HG03571 (cell line): ENCODE data around the gene CFAP20.
A peak's percentile ranks its signal among the peaks of the same experiment; 100 is the strongest.

Experiments used
- ATAC-seq: cut with Tn5 transposase; IDR thresholded peaks from one replicate; pipeline ENCODE4 v1.9.1; 2021; ENCODE audit not compliant: unreplicated experiment

The CFAP20 gene

DNA sequence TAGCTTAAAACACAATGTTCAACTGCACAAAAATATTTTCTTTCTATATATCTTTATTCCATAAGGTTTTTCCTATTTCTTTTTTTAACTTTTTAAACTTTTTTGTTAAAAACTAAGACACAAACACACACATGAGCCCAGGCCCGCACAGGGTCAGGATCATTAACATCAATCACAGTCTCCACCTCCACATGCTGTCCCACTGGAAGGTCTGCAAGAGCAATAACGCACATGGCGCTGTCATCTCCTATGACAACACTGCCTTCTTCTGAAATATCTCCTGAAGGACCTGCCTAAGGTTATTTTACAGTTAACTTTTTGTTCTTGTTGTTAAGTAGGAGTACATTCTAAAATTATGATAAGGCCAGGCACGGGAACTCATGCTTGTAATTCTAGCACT lies 4.1 kb downstream of the CFAP20 start:
- no peak for ATAC-seq

DNA sequence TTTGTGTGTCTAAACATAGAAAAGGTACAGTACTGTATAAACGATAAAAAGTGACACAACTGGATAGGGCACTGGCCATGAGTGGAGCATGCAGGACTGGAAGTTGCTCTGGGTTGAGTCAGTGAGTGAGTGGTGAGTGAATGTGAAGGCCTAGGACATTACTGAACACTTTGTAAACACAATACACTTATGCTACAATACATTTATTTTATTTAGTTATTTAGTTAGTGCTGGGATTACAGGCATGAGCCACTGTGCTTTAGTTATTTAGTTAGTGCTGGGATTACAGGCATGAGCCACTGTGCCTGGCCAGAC lies 4.6 kb downstream of the CFAP20 start:
- no peak for ATAC-seq

DNA sequence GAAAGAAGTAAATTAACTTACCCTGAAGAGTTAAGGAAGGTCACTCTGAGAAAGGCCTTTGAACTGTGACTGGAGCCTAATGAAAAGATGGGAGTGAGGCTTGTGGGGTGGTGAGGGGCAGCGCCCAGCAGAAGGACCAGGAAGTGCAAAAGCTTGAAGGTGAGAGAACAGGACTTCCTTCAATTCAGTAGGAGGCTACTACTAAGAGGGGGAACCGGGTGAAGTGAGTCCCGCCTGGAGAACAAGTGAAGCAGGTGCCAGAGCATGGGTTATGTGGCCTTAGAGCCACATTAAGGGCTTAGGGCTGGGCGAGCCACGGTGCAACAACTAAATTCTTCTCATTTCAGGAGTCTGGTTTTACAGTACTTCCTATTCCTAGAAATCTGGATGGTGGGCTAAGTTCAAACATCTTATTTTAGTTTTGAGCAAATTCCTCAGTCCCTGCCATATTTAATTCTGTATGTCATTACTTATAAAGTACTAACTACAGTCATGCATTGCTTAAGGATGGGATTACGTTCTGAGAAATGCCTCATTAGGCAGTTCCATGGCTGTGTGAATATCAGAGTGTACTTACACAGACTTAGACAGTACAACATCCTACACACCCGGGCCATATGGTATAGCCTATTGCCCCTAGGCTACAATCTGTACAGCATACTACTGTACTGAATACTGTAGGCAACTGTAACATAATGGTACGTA lies 5.1 kb downstream of the CFAP20 start:
- ATAC-seq, result no peak

DNA sequence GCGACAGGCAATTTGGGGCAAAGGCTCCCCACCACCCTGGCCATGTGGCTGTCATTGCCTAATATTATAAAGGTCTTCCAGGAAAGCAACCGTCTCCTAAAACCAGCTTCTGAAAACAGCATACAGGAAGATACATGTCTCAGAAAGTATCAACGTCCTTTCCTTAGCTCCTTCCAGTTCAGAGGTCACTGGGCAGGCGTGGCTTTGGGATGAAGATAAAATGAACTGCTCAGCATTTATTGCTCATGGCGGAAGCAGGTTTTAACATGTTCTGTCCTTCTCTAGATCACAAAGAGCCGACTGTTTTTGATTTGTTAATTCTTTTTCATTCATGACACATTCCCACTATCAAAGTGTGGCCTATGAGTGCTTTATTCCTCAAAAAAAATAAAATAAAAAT lies 8.0 kb downstream of the CFAP20 start:
- ATAC-seq, result no peak

DNA sequence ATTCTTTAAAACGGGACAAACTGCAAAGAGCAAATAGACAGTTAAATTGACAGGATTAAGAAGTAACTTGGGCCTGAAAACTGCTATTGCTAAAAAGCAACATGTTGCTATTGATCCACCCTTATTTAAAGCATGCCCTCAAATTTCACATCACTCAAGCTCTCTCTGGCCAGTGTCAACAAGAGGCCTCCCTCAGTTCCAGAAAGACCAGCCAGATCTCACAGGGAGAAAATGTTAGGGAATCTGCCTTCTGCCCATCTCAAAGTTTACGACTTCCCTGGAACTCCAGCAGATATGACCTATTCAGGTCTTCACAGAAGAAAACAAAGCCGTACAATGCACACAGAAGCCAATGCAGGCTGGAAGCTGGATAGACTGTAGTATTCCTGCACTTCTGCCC lies 8.9 kb downstream of the CFAP20 start:
- no peak for ATAC-seq

DNA sequence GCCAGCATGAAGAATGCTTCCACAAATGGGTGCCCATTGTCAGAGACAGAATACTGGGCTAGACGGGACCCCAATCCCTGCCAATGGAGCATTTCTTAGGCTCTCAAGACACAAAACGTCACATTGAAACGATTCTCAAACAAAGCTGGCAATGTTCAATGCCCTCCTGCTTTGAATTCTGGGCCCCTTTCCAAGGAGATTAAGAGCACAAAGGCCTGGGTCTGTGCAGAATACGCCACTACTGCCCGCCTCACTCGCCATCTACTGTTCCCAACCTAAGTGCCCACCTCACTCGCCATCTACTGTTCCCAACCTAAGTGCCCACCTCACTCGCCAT lies 9.7 kb downstream of the CFAP20 start:
- ATAC-seq, result no peak

DNA sequence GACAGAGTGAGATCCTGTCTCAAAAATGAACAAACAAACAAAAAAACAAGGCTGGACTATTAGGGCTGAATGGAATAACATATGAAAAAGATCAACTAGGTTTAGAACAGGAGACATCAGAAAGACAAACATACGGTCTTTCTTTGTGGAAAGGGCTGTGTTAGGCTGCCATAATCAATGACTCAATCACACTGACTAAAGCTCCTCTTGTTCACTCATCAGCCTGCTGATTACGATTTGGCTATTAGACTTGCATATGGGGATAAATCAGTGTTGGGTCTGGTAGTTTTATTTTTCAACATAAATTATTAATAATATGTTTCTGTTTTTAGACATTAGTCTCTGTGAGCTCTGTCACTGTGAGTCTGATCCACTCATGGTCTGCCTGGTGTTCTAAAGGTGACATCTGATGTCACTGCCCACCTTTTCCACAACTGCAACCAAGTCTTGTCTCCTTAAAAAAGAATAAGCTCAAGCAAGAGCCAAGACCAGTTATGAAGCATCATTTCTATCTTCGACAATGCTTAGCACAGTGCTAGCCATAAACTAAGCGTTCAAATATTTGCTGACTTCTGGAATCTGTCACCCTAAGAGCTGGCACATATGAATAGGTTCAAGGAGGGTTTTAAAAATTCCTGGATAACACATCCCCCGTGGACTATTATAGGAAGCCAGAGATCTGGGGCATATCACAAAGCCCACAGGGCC lies 10.2 kb downstream of the CFAP20 start:
- ATAC-seq, result no peak

DNA sequence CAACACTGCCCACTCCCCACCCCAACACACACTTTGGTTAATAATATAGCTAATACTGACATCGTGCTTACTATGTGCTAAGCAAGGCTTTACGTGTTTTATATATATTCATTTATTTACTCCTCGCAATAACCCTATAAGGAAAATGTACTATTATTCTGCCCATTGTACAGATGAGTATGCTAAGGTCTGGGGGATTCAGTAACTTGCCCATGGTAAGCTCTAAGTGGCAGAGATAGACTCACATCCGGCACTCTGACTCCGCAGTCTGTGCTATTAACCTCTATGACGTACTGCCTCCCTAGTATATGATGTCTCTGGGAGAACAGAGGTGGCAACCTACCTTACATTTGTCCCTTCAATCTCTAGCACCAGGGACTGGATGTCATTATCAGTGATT lies 12.7 kb downstream of the CFAP20 start:
- no peak for ATAC-seq

DNA sequence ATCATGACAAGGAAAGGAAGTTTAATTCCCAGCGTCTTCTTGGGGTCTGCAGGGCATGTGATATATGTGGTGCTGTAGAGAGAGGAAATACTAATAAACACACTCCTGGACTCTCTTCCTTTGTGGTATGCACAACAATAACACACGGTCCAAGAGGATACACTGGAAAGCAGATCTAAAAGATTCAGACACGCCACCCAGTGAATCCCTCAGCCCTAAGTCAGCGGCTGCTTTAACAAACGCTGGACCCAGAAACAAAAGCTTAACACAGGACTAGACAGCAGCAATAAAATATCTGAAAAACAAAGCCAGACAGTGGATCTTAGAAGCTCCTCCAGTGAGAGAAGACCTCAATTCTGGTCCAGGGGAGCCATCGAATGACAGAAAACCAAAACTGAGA lies 13.1 kb downstream of the CFAP20 start:
- ATAC-seq, result no peak

DNA sequence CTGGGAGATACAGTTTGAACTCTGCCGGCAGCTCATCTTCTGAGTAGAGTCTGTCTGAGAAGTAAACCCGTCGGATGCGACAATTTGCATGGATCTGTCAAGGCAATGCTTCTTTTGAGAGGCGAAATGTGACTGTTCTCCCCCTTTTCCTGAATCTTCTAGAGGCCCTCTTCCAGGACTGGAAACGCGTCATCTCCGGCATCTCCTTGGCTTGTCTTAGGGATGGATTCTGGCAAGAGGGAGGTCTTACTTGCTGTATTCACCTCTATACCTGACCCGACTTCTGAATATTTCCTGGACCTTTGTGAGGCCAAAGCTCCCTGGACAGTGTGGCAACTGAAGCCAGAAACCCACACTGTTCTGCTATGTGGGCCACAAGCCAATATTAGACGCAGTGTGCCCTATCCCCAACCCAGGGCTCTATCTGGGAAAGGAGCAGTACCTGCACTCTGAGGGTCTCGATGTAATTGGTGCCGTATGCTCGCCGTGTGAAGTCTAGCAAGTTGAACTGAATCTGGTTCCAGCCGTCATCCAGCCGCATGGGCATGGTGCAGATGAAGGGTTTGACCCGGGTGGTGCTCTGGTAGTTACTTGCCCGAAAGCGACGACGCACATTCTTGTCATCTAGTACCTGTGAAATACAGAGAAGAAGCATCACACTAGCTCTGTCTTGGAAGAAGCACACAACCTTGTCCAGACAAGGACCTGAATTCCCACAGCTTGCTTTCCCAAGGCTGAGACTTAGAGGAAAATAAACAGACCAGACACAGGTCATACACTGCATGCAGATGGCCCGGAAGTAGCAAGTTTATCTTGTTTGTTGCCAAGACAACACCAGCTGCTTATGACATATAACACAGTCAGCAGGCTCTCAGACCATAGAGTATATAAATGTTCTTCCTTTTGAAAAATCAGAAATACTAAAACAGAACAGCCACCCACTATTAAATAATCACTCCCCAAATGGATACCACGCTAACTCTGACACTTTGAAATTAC lies 14.1 kb downstream of the CFAP20 start:
- no peak for ATAC-seq

DNA sequence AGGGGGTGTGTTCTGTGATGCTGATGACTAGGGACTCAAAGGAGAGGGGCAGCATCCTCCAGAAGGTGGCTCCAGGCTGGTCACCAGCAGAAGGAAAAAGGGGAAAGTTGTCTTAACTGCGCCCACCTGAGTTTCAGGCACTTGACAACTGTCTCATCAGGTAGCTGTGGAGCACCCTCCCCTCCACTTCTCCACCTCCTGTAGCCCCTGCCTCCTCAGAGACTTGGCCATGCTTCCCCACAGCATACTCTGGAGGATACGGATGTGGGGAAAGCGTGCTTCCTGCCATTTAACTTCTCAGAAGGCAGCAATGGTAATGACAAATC lies 17.9 kb downstream of the CFAP20 start:
- no peak for ATAC-seq

DNA sequence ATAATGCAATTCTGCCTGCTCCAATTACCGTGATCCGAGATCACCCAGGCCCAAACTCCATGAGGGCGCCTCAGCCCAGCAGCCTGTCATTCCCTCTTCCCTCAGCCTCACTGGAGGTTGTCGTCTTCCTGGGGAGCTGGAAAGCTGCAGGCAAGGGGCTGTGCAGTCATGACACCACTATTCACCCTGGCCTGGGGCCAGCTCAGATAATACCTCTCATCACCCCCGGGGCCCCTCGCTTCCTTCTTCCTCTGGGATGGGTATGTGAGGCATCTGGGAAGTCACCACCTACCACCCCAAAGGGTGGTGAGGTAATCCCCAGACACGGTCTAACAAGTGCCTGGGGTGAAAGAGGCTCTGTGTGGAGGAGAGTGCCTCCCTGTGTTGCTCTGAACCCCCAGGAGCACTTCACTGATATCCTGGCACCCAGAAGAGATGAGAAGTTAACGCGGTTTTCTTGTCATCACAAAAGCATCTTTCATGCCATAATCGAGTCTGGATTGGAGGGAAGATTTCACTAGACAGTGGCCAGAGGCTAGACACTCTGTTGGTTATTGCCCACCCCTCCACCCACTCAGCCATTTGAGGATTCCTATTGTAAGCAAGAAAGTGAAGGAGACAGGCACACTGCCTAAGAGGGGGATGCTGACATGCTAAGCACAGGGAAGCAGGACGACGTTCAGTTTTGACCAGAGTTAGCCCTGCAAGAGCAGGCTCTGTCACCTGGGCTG lies 18.4 kb downstream of the CFAP20 start:
- no peak for ATAC-seq

DNA sequence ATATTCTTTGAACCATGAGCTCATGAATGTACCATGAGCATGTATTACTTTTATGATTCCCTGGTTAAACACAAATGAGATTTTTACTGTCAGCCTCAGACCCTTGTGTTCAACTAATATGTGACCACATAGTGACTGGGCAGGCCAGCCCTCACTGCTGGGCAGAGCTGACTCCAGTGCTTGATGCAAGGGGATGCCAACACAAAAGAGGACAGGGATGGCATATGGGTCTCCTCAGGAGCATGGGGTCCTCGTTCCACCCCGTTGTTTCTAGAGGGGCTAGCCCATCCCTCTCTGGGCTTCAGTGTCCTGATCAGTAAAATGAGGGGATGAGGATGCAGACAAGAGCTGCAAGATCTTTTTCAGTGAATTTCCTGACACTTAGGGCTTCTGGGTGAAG lies 19.3 kb downstream of the CFAP20 start:
- no peak for ATAC-seq

DNA sequence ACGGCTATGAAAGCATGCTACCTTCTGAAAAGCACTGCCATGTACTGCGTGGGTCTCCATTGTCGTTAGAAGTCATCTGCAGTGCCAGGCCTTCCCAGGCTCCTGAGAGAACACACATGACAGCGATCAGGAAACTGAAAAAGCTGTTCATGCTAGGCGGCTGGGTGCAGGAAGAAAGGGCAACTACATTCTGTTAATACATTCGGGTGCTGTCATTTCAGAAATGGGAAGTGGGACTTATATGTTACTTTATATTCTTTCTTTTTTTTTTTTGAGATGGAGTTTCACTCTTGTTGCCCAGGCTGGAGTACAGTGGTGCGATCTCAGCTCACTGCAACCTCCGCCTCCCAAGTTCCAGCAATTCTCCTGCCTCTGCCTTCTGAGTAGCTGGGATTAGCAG lies 19.9 kb downstream of the CFAP20 start:
- ATAC-seq, result peak; percentile 75

DNA sequence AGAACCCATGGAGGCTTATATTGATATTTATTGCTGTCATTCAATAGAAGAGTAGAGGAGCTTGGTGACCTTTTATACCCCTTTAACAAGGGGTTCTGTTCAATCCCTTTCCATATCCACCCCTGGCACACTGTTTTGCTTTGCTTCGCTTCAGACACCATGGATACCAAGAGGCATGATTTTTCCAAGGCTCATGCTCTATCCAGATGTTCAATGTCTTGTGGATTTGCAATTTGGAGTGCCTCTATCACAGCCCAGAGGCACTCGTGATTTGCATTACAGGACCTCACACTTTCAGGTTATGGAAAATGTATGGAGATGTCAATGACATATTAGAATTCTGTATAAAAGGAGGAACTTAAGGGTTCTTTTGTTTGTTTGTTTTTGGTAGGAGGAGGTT lies 21.5 kb downstream of the CFAP20 start:
- no peak for ATAC-seq

DNA sequence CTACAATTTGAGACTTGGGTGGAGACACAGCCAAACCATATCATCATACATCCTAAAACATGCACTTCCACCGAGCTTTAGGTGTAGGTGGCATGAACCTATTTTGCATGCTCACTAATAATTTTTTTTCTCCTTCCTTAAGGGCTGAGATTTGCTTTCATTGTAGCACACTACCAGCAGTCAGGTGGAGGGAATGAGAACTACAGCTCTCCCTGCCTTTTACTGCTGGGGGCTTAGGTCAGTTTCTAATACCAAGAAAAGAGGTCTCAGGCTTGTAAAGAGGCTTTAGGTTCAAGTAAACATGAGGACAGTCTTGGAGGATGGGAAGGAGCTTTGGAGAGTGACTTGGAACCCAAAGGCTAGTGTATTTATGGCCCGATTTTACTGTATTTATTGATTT lies 22.0 kb downstream of the CFAP20 start:
- ATAC-seq, result no peak

DNA sequence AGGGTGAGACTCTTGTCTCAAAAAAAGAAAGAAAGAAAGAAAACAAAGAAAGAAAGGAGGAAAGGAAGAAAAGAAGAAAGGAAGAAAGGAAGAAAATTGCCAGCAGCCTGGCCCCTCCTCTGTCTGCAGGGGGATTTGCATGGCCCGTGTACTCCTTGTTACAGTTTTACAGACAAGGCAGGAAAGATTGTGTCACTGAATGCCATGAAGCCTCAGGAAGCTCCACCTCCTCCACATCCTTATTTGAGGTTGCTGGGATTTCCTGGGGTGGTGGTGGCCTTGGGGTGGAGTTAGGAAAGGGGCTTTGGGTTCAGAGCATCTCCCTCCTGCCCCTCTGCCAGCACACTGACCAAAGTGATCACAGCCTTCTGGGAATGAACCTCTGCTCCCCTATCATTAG lies 23.6 kb downstream of the CFAP20 start:
- no peak for ATAC-seq

DNA sequence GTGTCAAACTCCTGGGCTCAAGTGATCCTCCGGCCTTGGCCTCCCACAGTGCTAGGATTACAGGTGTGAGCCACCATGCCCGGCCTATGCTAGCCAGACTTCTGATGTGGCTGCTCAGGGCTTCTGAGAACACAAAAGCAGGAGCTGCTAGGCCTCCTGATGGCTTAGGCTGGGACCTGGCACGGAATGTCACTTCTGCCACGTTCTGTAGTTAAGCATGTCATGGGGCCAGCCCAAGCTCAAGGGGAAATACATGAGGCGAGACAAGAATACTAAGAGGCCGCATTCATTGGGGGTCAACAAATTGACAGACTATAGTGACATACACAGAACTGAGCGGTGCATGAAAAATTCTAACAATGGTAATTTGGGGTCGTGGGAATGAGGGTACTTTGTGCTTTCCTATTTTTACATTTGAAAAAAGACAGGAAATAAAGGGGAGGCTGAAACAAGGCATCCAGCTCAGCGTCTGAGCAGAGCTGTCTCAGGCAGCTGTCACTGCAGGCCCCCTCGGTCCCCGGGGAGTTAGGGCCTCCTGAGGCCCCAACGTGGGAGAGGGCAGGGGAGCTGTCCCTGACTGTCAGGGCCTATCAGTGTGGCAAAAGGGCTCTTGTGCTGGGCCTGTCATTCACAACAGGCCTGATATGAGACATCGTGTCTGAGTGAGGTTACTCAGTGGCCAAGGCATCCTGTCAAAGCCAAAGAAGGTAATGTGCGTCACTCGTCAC lies 26.4 kb downstream of the CFAP20 start:
- no peak for ATAC-seq

DNA sequence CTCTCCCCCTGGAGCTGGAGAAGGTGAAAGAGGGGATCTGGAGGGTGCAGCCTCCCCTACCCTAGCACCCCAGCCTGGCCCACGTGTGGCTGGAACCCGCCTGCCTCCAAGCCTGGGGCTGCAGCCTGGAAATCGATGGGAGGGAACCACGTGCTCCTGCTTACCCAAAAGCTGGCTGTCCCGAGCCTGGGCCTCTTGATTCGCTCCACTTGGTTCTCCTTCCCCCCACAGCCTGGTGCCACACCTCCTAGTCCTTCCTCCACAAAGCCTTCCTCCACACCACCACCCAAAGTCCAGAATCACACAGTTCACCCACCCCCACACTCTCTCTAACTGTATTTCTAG lies 29.3 kb downstream of the CFAP20 start:
- ATAC-seq, result no peak

DNA sequence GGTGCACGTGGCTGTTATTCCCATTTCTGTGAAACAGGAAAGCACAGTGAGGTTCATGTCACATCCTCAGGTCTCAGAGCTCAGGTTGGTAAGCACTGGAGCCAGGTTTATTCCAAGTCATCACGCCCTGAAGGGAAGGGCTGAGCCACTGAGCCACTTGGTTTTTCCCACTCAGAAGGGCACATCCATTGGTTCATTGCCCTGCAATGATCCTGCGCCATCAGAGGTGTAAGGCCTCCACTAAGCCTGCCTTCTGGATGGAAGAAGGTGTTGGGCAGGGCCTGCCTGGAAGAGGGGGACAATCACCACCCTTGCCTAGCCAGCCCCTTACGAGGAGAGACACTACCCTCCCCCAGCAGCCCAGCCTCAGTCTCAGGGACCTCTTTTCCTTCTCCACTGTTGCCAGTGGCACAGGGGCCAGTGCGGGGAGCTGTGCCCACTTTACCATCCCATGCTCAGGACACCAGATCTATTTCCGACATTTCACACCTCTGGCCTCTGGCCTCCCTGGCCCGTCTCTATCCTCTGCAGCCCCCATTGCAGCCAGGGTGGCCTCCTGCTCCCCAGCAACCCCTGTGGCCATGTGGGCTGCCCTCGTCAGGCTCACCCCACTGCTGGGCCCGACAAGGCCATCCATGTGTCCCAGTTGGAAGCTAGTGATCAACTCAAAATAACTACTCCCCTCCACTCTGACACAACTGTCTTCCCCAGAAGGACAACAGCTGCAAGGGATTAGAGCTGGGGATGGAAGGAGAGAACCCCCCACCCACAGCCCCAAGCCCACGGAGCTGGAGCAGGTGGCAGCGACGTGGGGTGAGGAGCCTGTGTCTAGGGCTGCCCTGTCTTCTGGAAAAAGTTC lies 29.9 kb downstream of the CFAP20 start:
- no peak for ATAC-seq
